HFFc6 (cell line): ENCODE data around the gene SEC24B. TPM values are rescaled to one million over a fixed set of nuclear protein-coding genes. Genes with fewer than 3 reads are reported as not detected.

Source experiments
- DNase-seq: peaks from one replicate; pipeline ENCODE4 v3.0.0-alpha.2; 2018
- H3K27ac Mint-ChIP-seq: 2 replicates; pipeline ENCODE4 v1.8.0; 2020; ENCODE audit warnings: mild to moderate bottlenecking, mixed read lengths
- H3K27me3 Mint-ChIP-seq: 2 replicates; pipeline ENCODE4 v1.8.0; 2021; ENCODE audit warnings: mild to moderate bottlenecking, moderate library complexity, mixed read lengths; ENCODE audit not compliant: insufficient read depth
- H3K36me3 Mint-ChIP-seq: 2 replicates; pipeline ENCODE4 v1.8.0; 2021; ENCODE audit warnings: low read depth, mixed read lengths
- H3K4me1 Mint-ChIP-seq: 2 replicates; pipeline ENCODE4 v1.8.0; 2020; ENCODE audit warnings: low read depth, mixed read lengths
- H3K4me3 Mint-ChIP-seq: 2 replicates; pipeline ENCODE4 v1.8.0; 2020; ENCODE audit warnings: mild to moderate bottlenecking, moderate library complexity, mixed read lengths
- H3K9me3 Mint-ChIP-seq: 2 replicates; pipeline ENCODE4 v1.8.0; 2020; ENCODE audit warnings: mild to moderate bottlenecking, mixed read lengths
- CTCF ChIP-seq: fragments of 200-600 bp; sonication (generic); IDR thresholded peaks from 2 replicates; pipeline ENCODE4 v1.5.0; 2021; ENCODE audit warnings: antibody characterized with exemption, mild to moderate bottlenecking
- total RNA-seq, 6 experiments: library from RNA; stranded (reverse); fragmentation: NEBNext Ultra II Directional; extraction: Animal tissue kit (Norgen Biotek cat#: 25700); gene quantifications; 2 replicates in 1 of 6; 3 replicates in 5 of 6; pipeline ENCODE4 v1.2.3, GENCODE V29; 2021

SEC24B gene
- total RNA-seq, 6 experiments from 2014 or later, result 27.2 to 36.6 (median 31.8) TPM

- Mint-ChIP-seq H3K36me3 (peaks cover 12% of the 10 kb centered on the region; the same call in 1 of the 2 replicates), H3K27ac (no peak overlapping the region)
These were observed 60.9 kb downstream of the SEC24B start for GRCh38 chr4:109494563-109494962.

GRCh38 chr4:109495514-109495913 lies 61.9 kb downstream of the SEC24B start:
- no peak overlapping the region for H3K4me3 Mint-ChIP-seq
- no peak for TF ChIP-seq CTCF
- no peak overlapping the region for H3K27ac Mint-ChIP-seq
- H3K27me3 Mint-ChIP-seq, result no peaks in the 10 kb centered on the region
- H3K36me3 Mint-ChIP-seq, result peaks cover 12% of the 10 kb centered on the region; the same call in 1 of the 2 replicates
- no peaks in the 10 kb centered on the region for H3K9me3 Mint-ChIP-seq
- no peak for DNase-seq
- no peaks in the 10 kb centered on the region for H3K4me1 Mint-ChIP-seq

More at GRCh38 chr4:109494563-109494962, 60.9 kb downstream of the SEC24B start:
- H3K27me3 Mint-ChIP-seq, result no peaks in the 10 kb centered on the region
- no peak for TF ChIP-seq CTCF
- H3K9me3 Mint-ChIP-seq, result no peaks in the 10 kb centered on the region
- no peak overlapping the region for H3K4me3 Mint-ChIP-seq
- H3K4me1 Mint-ChIP-seq, result no peaks in the 10 kb centered on the region
- no peak for DNase-seq

- Mint-ChIP-seq H3K36me3 (peaks cover 15% of the 10 kb centered on the region; the same call in 1 of the 2 replicates), H3K4me3 (no peak overlapping the region), H3K27me3 (no peaks in the 10 kb centered on the region), H3K27ac (no peak overlapping the region), H3K4me1 (no peaks in the 10 kb centered on the region), H3K9me3 (no peaks in the 10 kb centered on the region)
- TF ChIP-seq CTCF, result no peak
- no peak for DNase-seq
These were observed 63.3 kb downstream of the SEC24B start for GRCh38 chr4:109496875-109497274.

GRCh38 chr4:109497511-109497910 lies 63.9 kb downstream of the SEC24B start:
- Mint-ChIP-seq H3K27ac (no peak overlapping the region), H3K27me3 (no peaks in the 10 kb centered on the region), H3K36me3 (peaks cover 21% of the 10 kb centered on the region; the same call in 1 of the 2 replicates), H3K9me3 (no peaks in the 10 kb centered on the region), H3K4me1 (no peaks in the 10 kb centered on the region), H3K4me3 (no peak overlapping the region)
- no peak for TF ChIP-seq CTCF
- DNase-seq, result no peak

- no peak overlapping the region for H3K4me3 Mint-ChIP-seq
- no peaks in the 10 kb centered on the region for H3K4me1 Mint-ChIP-seq
- H3K36me3 Mint-ChIP-seq, result peaks cover 32% of the 10 kb centered on the region
- H3K27ac Mint-ChIP-seq, result no peak overlapping the region
- TF ChIP-seq CTCF, result no peak
- no peaks in the 10 kb centered on the region for H3K9me3 Mint-ChIP-seq
- no peaks in the 10 kb centered on the region for H3K27me3 Mint-ChIP-seq
- DNase-seq, result no peak
These were observed 65.9 kb downstream of the SEC24B start for GRCh38 chr4:109499513-109499912.

- no peak overlapping the region for H3K27ac Mint-ChIP-seq
- H3K4me1 Mint-ChIP-seq, result no peaks in the 10 kb centered on the region; the same call in 1 of the 2 replicates
- no peaks in the 10 kb centered on the region for H3K9me3 Mint-ChIP-seq
- DNase-seq, result no peak
- H3K36me3 Mint-ChIP-seq, result peaks cover 38% of the 10 kb centered on the region
- no peak overlapping the region for H3K4me3 Mint-ChIP-seq
- TF ChIP-seq CTCF, result no peak
- no peaks in the 10 kb centered on the region; the same call in 1 of the 2 replicates for H3K27me3 Mint-ChIP-seq
These were observed 73.3 kb downstream of the SEC24B start for GRCh38 chr4:109506890-109507289.
